Liver (tissue), 9 donors: ENCODE data around the gene SH3GL1. TPM values are rescaled to one million over a fixed set of nuclear protein-coding genes. Genes with fewer than 3 reads are reported as not detected.
A peak's percentile ranks its signal among the peaks of the same experiment; 100 is the strongest.

ENCODE experiments used
- DNase-seq: peaks from one replicate; pipeline ENCODE4 v3.0.0-alpha.2; 2017; ENCODE audit warnings: low spot score
- H3K27ac ChIP-seq, 2 donors: one replicate each; pipeline ENCODE4 v1.7.0; 2013; ENCODE audit warnings: inconsistent platforms in 2 of 2, low read length in 2 of 2, control low read depth in 1 of 2, low read depth in 1 of 2, mild to moderate bottlenecking in 1 of 2
- H3K27me3 ChIP-seq, 4 donors: one replicate each; pipeline versions ENCODE4 v1.6.1 to v1.7.0; 2013; ENCODE audit warnings: low read length in 3 of 4, inconsistent platforms in 1 of 4, mild to moderate bottlenecking in 1 of 4, moderate library complexity in 1 of 4; ENCODE audit not compliant: control insufficient read depth in 4 of 4, insufficient read depth in 4 of 4
- H3K36me3 ChIP-seq, 4 donors: one replicate each; pipeline versions ENCODE4 v1.6.1 to v1.7.0; 2013; ENCODE audit warnings: low read length in 3 of 4, mild to moderate bottlenecking in 3 of 4, low read depth in 1 of 4, moderate library complexity in 1 of 4; ENCODE audit not compliant: control insufficient read depth in 4 of 4, insufficient read depth in 3 of 4
- H3K4me1 ChIP-seq, 4 donors: one replicate each; pipeline versions ENCODE4 v1.6.1 to v1.7.0; 2013; ENCODE audit warnings: low read length in 3 of 4, mild to moderate bottlenecking in 3 of 4, moderate library complexity in 1 of 4; ENCODE audit not compliant: control insufficient read depth in 4 of 4, insufficient read depth in 4 of 4
- H3K4me3 ChIP-seq, 3 donors: one replicate each; pipeline versions ENCODE4 v1.6.1 to v1.7.0; 2013; ENCODE audit warnings: low read length in 3 of 3, control low read depth in 1 of 3, low read depth in 1 of 3, mild to moderate bottlenecking in 1 of 3
- H3K9ac ChIP-seq, 2 donors: one replicate each; pipeline ENCODE4 v1.7.0; 2013; ENCODE audit warnings: low read length in 2 of 2, mild to moderate bottlenecking in 2 of 2, moderate library complexity in 2 of 2, control low read depth in 1 of 2, low read depth in 1 of 2
- H3K9me3 ChIP-seq, 4 donors: one replicate each; pipeline versions ENCODE4 v1.6.1 to v1.7.0; 2013; ENCODE audit warnings: low read length in 3 of 4; ENCODE audit not compliant: control insufficient read depth in 4 of 4
- ATF3 ChIP-seq: IDR thresholded peaks from 2 replicates; pipeline ENCODE4 v1.6.1; 2016; ENCODE audit warnings: antibody characterized with exemption
- CTCF ChIP-seq: fragments of 150-350 bp; IDR thresholded peaks from 2 replicates; pipeline ENCODE4 v1.5.1; 2017; ENCODE audit warnings: improper control_type of control experiment, low read depth, low read length; ENCODE audit not compliant: missing input control
- EGR1 ChIP-seq, 2 donors: IDR thresholded peaks; 2 replicates each; pipeline ENCODE4 v1.6.1; 2016 to 2018; ENCODE audit warnings: antibody characterized with exemption in 2 of 2, low read depth in 2 of 2
- FOXA1 ChIP-seq: IDR thresholded peaks from 2 replicates; pipeline ENCODE4 v1.6.1; 2016; ENCODE audit warnings: antibody characterized with exemption
- FOXA2 ChIP-seq: IDR thresholded peaks from 2 replicates; pipeline ENCODE4 v1.6.1; 2016; ENCODE audit warnings: antibody characterized with exemption
- HNF4G ChIP-seq: IDR thresholded peaks from 2 replicates; pipeline ENCODE4 v1.6.1; 2016; ENCODE audit warnings: antibody characterized with exemption
- RAD21 ChIP-seq, 2 donors: IDR thresholded peaks; 2 replicates each; pipeline ENCODE4 v1.6.1; 2016; ENCODE audit warnings: antibody characterized with exemption in 2 of 2, mild to moderate bottlenecking in 2 of 2
- REST ChIP-seq: IDR thresholded peaks from 2 replicates; pipeline ENCODE4 v1.6.1; 2016; ENCODE audit warnings: antibody characterized with exemption, mild to moderate bottlenecking
- RXRA ChIP-seq, 2 donors: IDR thresholded peaks; 2 replicates each; pipeline ENCODE4 v1.6.1; 2017 to 2018; ENCODE audit warnings: antibody characterized with exemption in 2 of 2, mild to moderate bottlenecking in 1 of 2
- SP1 ChIP-seq: IDR thresholded peaks from 2 replicates; pipeline ENCODE4 v1.6.1; 2018; ENCODE audit warnings: antibody characterized with exemption, mild to moderate bottlenecking
- TAF1 ChIP-seq: conservative IDR thresholded peaks from 2 replicates; pipeline ENCODE4 v1.6.1; 2016; ENCODE audit warnings: antibody characterized with exemption, mild to moderate bottlenecking
- YY1 ChIP-seq: IDR thresholded peaks from 2 replicates; pipeline ENCODE4 v1.6.1; 2016; ENCODE audit warnings: antibody characterized with exemption, mild to moderate bottlenecking
- ZBTB33 ChIP-seq: IDR thresholded peaks from 2 replicates; pipeline ENCODE4 v1.6.1; 2016; ENCODE audit warnings: antibody characterized with exemption
- WGBS: extraction: QIAGEN DNeasy Blood & Tissue Kit; methylation state at CpG from one replicate; pipeline ENCODE4 v1.1.7; 2013; 5-methylcytosine and 5-hydroxymethylcytosine counted together
- polyA plus RNA-seq, 2 donors: library from polyadenylated mRNA; stranded (reverse) in 1 of 2; unstranded in 1 of 2; fragments of 200-250 nt in 1 of 2; fragments of >200 nt in 1 of 2; fragmentation: Nextera tagmentation in 1 of 2; extraction: Ambion mirVana in 1 of 2; gene quantifications; one replicate each; pipeline versions ENCODE4 v1.2.1 to v1.2.3, GENCODE V29; 2013 to 2015
- total RNA-seq, 2 donors: library from RNA; depleted of rRNA; stranded (reverse); fragments of >200 nt; gene quantifications; one replicate each; pipeline ENCODE4 v1.2.3, GENCODE V29; 2014
- donor health status: healthy.
- donor health status: healthy.
- donor health status: healthy.
- donor health status: healthy.
- donor health status: healthy.

SH3GL1 gene
- total and polyA plus RNA-seq, 4 donors, result 16.5 to 27.8 (median 18.2) TPM

GRCh38 chr19:4373601-4374497, 26.5 kb downstream of the SH3GL1 start:
- Histone ChIP-seq H3K9ac (peak overlapping the region in 1 of 2 donors; percentile 14), H3K9me3 (no peaks in the 10 kb centered on the region), H3K27me3 (no peaks in the 10 kb centered on the region), H3K36me3 (peaks cover 0 to 2% (median 0%) of the 10 kb centered on the region in 4 donors), H3K4me3 (no peak overlapping the region), H3K27ac (peak overlapping the region; percentile 79 to 88), H3K4me1 (peaks cover 22 to 91% (median 58%) of the 10 kb centered on the region in 4 donors)
- no peak for TF ChIP-seq YY1
- no peak for TF ChIP-seq TAF1
- TF ChIP-seq REST, result no peak
- no peak for TF ChIP-seq RXRA (IDR thresholded peaks at IDR 0.05)
- no peak for TF ChIP-seq ZBTB33
- TF ChIP-seq FOXA1, result no peak
- no peak for TF ChIP-seq ATF3
- TF ChIP-seq CTCF, result no peak
- no peak for TF ChIP-seq EGR1 (IDR thresholded peaks at IDR 0.05; ENCODE audit: low read depth in 2 of 2)
- TF ChIP-seq RAD21 (IDR thresholded peaks at IDR 0.05), result no peak
- TF ChIP-seq FOXA2, result no peak
- no peak for TF ChIP-seq SP1
- DNase-seq, result no peak
- 66% methylated on average over 25 of the region's 25 CpGs for WGBS

GRCh38 chr19:4373013-4373367, 27.4 kb downstream of the SH3GL1 start:
- no peaks in the 10 kb centered on the region for H3K36me3 ChIP-seq
- peak overlapping the region; percentile 4 to 88 for H3K27ac ChIP-seq
- H3K4me1 ChIP-seq, result peaks cover 26 to 91% (median 59%) of the 10 kb centered on the region in 4 donors
- no peak overlapping the region for H3K9ac ChIP-seq
- no peaks in the 10 kb centered on the region for H3K27me3 ChIP-seq
- no peak overlapping the region for H3K4me3 ChIP-seq
- DNase-seq, result no peak
- 90% methylated on average over 8 of the region's 8 CpGs for WGBS
- H3K9me3 ChIP-seq, result no peaks in the 10 kb centered on the region
- no peak for TF ChIP-seq CTCF
- no peak for TF ChIP-seq FOXA1
- no peak for TF ChIP-seq HNF4G
